Right kidney (tissue), 1 donor: Measurements from ENCODE around the gene DEPDC5.
"Not testable (repeated sequence)": the region's sequence is repeated elsewhere in the genome, so short reads cannot be mapped to it uniquely, and the experiment has no call there.

Source experiments
- DNase-seq: peaks from one replicate; pipeline ENCODE4 v3.0.0-alpha.2; 2016

The DEPDC5 gene

DNA sequence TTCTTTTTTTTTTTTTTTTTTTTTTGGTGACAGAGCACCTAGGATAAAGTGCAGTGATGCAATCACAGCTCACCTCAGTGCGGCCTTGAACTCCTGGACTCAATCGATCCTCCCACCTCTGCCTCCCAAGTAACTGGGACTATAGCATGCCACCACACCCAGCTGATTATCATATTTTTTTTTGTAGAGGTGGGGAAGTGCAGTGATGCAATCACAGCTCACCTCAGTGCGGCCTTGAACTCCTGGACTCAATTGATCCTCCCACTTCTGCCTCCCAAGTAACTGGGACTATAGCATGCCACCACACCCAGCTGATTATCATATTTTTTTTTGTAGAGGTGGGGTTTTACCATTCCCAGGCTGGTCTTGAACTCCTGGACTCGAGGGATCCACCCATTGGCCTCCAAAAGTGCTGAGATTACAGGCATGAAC, 61.6 kb downstream of the DEPDC5 start:
- not testable (repeated sequence) for DNase-seq

DNA sequence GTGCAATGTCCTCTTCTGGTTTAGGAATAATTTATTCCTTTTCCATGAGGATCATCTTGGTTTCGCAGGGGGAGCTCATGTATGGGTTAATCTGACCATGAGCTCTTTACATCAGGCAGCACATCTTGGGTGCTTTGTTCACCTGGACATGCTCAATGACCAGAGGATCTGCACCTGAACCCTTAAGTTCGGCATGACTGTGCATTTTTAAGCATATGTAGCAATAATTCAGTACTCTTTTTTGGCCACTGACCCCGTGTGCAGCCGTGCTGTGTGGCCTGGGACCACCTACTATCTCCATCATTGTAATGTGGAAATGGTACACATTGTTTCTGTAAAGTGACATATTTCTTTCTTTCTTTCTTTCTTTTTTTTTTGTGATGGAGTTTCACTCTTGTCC, 62.9 kb downstream of the DEPDC5 start:
- no peak for DNase-seq

DNA sequence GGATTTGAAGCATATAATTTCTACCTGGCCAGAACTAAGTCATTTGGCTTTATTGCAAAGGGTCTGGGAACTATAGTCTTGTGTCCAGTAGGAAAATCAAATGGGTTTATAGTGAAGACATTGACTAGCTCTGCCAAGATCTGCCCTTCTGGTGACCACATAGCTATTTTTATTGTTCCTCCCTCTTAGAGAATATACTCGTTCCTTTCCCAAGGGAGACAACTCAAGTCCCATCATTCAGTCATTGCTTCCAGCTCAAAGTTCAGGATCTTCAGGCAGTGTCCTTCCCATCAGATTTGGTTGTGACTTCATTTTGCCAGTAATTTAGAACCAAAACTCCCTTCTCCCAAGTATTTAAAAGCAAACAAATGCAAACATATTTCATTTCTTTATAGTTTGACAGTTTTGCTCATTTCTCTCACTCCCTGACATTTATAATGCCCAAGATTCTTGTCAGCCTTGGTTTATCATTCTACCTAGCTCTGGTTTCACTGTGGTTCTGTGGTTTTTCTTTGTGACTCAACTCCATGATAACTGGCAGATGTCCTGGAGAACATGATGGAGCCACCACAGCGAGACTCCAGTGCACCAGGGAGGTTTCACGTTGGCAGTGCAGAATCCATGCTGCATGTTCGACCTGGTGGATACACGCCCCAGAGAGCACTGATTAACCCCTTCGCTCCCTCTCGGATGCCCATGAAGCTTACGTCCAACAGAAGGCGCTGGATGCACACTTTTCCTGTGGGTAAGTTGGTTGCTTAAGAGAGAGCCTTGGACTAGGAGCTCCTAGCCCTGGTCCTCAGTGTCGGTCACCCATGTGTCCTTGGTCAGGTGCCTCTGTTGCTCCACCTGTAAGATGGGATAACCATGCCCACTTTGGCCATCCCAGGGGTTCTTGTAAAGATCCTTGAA, 64.9 kb downstream of the DEPDC5 start:
- no peak for DNase-seq

DNA sequence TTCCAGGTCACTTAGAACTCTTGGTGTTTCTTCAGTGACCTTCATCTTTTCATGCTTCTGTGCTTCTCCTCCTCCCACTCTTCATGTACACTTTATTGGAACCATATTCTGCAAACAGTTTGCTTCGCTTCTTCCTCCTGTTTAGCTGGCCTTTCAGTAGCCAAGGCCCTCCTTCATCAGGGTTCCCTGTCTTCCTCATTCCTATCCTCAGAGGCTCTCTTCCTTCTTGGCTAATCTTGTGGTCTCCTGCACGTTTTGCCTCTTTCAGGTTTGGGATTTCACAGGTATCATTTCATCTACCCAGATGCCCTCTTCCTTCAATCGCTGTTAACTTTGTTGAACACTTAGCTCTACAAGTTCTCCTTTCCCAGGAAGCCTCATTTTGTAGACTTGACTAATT, 66.8 kb downstream of the DEPDC5 start:
- no peak for DNase-seq

DNA sequence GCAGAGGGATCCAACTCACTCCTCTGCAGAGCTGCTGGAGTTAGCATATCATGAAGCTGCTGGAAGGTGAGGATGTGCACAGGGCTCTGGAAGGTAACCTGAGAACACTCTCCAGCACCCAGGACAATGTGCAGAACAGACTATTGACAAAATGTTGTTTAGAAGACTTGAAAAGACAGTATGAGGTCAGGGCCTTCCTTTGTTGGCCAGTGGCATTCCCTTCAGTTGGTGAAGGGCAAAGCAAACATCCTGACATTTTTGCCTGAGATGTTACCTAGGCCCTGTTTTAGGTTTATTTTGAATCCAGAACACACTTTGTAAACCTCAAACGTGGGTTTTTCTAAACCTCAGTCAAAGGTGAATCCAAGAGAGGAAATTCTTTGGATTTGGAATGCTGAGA, 67.8 kb downstream of the DEPDC5 start:
- no peak for DNase-seq

DNA sequence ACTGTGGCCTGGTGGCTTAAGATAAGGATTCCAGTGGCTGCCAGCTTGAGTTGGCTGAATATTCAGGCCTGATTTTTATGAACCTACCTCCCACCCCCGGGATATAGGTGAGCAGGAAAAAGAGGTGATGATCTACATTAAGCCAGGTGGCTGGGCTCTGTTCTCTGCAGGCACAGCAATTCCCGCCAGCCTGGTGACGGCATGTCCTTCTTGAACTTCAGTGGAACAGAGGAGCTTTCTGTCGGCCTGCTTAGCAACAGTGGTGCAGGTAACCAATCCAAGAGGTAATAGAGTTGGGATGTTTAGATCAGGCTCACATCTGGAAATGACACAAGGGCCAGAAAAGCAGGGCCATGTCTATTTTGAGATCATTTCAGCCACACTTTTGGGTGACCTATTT, 68.7 kb downstream of the DEPDC5 start:
- DNase-seq = no peak

DNA sequence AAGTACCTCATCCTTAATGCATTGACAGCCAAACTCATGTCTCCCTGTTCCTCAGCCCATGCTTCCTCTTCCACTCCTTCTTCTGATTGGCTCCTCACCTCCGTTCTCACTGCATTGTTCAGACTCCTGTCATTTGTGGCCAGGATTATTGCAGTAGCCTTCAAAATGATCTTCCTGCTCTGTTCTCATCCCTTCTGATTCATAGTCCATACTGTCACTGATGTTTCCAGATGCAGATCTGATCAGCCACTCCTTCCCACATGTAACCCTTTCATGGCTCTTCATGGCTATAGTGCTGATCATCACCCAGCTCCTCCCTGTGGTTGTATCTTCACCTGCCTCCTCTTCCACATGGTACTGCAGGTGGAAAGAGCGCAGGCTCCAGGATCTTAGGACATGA, 71.7 kb downstream of the DEPDC5 start:
- DNase-seq = no peak

DNA sequence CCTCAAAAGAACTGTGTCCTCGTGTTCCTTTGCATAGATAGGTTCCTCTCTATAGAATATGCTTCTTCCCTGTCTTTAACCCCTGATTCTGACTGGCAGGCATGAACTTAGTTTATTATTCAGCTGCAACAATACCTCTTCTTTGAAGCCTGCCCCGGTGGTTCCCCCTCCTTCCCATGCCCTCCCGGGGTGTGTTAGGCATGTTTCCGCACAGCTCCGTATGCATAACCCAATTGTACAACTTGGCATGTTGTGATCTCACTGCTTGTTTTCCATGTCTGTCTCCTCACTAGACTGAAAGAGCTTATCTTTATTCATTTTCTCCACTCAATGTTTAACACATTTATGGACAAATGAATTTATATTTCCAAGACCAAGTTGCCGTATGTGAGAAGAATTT, 72.6 kb downstream of the DEPDC5 start:
- no peak for DNase-seq

DNA sequence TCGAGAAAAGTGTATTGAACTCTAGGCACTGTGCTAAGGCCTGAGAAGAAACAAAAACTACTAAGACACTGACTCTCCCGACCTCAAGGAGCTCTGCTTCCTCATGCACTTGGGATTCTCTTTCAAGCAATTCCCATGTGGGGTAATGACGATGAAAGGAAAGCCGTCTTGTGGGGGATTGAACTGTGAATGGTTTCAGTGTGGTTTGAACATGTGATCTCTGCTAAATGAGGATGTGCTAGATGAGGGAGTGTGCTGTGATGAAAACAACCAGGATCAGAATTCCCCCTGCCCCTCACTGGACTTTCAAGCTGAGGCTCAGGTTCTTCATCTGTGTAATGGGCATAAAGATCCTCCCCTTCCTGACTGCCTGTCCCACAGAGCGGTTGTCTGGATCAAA, 74.9 kb downstream of the DEPDC5 start:
- DNase-seq = no peak

DNA sequence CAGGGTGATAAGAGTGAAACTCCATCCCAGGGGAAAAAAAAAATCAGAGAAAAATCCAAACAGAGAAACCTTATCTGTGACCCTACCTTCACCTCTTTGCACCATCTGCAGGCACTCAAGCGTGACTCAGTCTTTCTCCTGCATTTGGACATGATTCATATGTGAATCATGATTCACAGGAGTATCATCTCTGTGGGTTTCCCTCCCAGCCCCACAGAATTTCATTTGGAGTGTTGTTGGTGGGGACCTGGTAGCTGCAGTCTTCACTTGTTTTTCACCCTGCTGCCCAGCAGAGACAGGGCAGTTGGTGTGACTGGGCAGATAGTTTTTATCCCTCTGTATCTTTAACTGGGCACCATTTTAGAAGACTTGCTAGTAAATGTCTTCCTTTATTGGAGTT, 75.7 kb downstream of the DEPDC5 start:
- no peak for DNase-seq

DNA sequence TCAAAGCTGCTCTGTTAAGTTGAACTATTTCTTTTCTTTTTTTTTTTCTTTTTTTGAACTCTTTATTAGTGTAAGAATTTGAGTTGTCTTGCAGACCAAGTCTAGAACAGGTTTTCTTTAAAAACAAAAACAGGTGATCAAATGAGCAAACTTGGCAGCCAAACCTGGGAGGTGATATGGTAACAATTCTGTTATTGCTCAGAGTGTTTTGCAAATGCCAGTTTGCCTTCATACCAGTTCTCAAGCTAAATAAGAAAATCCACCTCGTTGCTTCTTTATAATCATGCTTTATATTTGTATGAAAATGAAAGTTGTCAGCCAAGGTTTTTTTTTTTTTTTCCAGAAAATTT, 76.9 kb downstream of the DEPDC5 start:
- DNase-seq = no peak

DNA sequence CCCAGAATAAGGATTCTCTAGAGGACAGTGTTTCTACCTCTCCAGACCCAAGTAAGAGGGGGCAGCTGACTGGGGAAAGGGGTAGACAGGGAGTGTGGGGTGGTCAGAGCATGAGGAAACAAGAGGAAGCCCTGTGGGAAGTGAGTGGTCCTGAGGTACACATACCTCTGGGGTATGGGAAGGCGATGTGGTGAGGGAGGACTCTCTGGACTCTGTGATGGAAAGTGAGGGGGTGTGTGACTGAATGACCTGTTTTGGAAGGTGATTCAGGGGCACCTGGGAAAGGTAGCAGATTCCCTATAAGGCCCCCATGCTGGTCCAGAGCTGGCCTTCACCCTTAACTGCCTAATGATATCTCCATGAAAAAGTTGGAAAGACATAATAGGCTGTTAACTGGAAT, 80.1 kb downstream of the DEPDC5 start:
- no peak for DNase-seq

DNA sequence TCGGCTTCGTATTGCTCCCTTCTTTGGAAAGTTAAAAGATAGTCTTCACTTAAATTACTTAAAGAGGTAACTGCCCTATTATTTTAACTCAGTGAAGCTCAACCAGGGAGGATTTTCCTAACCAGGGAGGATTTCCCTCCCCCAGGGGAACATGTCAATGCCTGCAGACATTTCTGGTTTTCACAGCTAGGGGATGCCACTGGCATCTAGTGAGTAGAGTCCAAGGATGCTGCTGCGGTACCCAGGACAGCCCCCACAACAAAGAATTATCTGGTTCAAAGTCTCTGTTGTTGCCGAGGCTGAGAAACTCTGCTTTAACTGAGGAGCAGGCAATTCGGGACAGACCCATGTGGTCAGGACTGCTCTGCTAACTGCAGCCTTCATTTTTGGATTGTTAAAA, 82.2 kb downstream of the DEPDC5 start:
- no peak for DNase-seq

DNA sequence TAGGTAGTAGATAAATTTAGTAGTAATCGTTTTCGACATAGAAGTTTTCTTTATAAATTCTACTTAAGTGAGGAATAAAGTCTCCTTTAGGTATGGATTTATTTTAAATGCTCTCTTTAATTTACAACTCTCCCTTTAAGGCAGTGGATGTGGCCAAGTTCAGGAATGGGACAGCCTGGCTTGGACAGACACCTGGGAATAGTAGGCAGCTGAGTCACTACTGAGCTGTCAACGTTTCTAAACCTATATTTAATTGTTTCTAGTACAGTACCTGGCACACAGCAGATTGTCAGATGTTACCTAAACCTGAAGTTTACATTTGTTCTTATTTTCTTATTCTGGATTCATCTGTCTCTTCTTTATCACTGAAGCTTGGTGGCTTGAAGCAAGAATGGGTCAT, 85.1 kb downstream of the DEPDC5 start:
- no peak for DNase-seq

DNA sequence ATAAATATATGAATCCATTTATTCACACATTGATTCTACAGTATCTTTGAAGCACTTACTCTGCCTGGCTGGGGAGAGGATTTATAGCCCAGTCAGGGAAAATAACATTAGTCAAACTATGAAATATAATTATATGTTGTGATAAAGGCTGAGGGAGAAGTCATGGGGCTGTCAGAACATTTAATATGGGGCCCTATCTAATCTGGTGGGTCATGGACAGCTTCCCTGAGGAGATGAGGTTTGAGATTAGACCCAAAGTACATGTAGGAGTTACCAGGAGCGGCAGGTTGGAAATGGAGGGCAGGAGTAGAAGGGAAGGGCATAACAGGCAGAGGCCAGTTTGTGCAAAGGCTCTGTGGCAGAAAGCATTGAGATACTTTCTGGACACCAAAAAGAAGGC, 86.2 kb downstream of the DEPDC5 start:
- DNase-seq = no peak

DNA sequence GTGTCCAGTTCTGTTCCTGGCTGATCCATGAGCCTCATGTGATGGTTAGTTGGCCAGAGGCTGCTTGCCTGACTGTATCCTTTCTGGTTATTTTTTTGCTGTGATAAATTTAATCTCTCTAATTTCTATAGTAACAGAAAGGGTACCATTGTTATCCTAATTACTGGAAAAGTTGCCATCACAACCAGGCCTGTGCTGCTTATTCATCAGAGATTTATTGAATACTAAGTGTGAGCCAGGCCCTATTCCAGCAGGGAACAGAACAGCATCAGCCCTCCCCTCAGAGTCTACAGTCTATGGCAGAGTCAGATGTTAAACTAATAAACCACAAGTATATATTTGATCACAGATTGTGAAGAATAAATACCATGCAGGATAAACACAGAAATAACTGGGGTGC, 86.8 kb downstream of the DEPDC5 start:
- no peak for DNase-seq

DNA sequence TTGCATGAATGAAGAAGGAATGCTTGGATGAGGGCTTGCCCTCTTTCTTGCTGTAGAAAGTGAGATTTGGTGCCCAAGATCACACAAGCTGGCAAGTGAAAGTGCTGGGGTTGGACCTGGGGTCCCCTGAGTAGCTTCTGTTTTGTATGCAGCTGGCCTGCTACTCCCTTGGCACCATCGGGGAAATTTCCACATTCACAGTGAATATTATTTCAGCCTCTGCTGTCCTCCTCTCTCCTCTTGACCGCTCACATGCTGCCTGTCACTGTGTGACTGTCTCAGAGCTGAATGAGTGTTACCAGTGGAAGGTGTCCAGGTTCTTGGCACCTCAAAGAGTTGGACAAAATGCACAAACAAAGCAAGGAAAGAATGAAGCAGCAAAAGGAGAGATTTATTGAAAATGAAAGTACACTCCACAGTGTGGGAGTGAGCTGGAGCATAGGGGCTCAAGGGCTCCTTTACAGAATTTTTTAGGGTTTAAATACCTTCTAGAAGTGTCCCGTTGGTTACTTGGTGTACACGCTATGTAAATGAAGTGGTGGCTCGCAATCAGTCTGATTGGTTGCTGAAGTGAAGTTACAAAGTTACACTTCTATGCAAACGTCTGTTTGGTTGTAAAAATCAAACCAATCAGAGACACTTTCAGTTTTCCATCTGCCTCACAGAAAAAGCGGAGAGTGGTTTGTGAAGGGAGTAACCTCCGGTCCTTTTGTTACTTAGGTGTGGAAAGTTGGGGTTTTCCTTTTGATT, 87.4 kb downstream of the DEPDC5 start:
- no peak for DNase-seq

DNA sequence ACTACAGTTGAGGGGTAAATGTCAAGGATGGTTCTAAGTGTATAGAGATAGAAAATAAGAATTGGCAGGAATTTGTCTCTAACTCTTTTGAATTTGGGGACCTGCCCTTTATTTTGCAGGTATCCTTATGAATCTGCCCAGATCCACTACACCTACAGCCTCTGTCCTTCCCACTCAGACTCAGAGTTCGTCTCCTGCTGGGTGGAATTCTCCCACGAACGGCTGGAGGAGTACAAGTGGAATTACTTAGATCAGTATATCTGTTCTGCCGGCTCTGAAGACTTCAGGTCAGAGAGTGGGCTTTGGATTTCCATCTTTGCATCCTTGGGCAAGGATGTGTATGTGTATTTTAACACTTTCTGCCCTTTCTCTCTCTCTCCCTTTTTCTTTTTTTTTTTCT, 89.7 kb downstream of the DEPDC5 start:
- DNase-seq = no peak

DNA sequence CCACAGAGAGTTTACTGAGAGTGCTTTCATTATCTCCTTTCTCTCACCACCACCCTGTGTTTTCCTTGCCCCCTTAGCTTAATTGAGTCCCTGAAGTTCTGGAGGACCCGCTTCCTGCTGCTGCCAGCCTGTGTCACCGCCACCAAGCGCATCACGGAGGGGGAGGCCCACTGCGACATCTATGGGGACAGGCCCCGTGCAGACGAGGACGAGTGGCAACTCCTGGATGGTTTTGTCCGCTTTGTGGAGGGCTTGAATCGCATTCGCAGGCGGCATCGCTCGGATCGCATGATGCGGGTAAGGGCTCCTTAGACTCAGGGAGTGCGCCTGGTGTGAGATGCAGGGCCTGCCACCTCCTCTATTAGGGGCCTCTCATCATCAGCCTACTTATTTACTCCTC, 91.1 kb downstream of the DEPDC5 start:
- DNase-seq = no peak

DNA sequence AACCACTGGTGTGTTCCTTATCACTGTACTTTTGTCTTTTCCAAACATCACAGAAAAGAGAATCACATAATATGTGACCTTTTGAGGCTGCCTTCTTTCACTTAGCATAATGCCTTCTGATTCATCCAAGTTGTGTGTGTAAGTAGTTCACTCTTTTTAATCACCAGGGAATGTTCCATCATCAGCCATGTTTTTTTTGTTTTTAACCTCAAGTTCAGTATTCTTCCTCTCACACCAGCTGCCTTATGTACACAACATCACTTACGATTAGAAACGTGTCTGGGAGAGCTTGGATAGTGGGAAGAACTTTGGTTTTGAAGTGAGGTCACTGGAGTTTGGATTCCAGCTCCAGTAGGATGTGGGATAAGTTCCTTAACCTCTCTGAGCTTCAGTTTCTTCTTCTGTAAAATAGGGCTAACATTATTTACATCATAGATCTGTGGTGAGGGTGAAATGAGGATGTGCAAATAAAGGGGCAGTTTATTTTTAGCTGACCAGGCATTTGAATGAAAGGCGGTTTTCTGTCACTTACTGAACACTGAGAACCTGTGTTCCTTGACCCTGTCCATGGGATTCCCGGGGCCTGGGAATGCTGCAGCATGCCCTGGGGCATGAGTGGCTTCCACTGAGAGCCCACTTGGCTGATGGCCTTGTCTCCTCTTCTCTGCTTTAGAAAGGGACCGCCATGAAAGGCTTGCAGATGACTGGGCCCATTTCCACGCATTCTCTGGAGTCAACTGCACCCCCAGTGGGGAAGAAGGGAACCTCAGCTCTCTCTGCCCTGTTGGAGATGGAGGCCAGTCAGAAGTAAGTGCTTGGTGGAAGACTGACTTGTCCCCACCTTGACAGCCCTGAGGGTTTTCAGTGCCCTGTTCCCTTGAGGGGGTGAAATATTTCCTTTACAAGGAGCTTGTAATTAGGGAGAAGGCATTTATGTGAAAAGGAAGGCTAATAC, 92.6 kb downstream of the DEPDC5 start:
- DNase-seq = no peak

DNA sequence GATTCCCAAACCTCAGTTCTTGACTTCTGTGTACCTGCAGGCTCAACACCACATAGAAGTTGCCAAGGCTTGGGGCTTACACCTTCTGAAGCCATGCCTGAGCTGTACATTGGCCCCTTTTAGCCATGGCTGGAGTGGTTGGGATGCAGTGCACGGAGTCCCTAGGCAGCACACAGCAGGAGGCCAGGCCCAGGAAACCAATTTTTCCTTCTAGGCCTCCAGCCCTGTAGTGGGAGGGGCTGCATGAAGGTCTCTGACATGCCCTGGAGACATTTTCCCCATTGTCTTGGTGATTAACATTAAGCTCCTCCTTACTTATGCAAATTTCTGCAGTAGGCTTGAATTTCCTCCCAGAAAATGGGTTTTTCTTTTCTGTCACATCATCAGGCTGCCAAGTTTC, 94.6 kb downstream of the DEPDC5 start:
- DNase-seq = no peak

DNA sequence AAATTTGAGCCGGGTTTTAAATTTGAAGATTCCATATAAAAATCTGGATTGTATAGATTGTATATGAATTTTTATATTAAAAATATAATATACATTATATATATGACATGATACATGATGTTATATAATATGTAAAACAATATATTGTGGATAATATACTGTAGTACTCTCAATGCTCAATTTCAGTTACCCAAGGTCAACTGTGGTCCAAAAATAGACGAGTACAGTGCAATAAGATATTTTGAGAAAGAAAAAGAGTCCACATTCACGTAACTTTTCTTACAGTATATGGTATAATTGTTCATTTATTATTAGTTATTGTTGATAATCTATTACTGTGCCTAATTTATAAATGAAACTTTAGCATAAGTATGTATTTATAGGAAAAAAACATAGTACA, 96.3 kb downstream of the DEPDC5 start:
- no peak for DNase-seq
